GM04503 (cell line): ENCODE results near the gene TTI1.

Source experiments
- DNase-seq: peaks from one replicate; pipeline ENCODE4 v3.0.0-alpha.2; 2012; ENCODE audit warnings: low read depth

The TTI1 gene

GRCh38 chr20:37937686-37938085 lies 95.6 kb downstream of the TTI1 start:
- no peak for DNase-seq

- DNase-seq = no peak
Observed at GRCh38 chr20:37936451-37936850, 96.8 kb downstream of the TTI1 start.

GRCh38 chr20:37936041-37936440 lies 97.2 kb downstream of the TTI1 start:
- DNase-seq = no peak

- no peak for DNase-seq
Observed at GRCh38 chr20:37935435-37935834, 97.8 kb downstream of the TTI1 start.

GRCh38 chr20:37934634-37935375 lies 98.5 kb downstream of the TTI1 start:
- no peak for DNase-seq

- DNase-seq = no peak
Observed at GRCh38 chr20:37933786-37934633, 99.2 kb downstream of the TTI1 start.
